ENCODE results near the gene ABI3BP. TPM values are rescaled to one million over a fixed set of nuclear protein-coding genes. Genes with fewer than 3 reads are reported as not detected.
A peak's percentile ranks its signal among the peaks of the same experiment; 100 is the strongest.

ABI3BP gene
- total RNA-seq, 3 donors from 2014 or later, result 13.5 to 70.8 (median 47.0) TPM

- intact Hi-C loops (cut with DNase I, micrococcal nuclease), result no loop called here
- Histone ChIP-seq H3K4me1 (ENCODE audit: low read depth) (no peaks in the 10 kb centered on the region), H3K36me3 (ENCODE audit: low read depth) (no peaks in the 10 kb centered on the region), H3K9me3 (no peaks in the 10 kb centered on the region), H3K4me3 (no peak overlapping the region)
- no peak for ATAC-seq
- DNase-seq, result no peak
- TF ChIP-seq CTCF (IDR thresholded peaks at IDR 0.05), result no peak
Observed at GRCh38 chr3:100765437-100765975, 227.7 kb downstream of the ABI3BP start.

- intact Hi-C loops (cut with DNase I, micrococcal nuclease), result no loop called here
- no peaks in the 10 kb centered on the region for H3K9me3 ChIP-seq
- ATAC-seq, result no peak
- no peak overlapping the region for H3K4me3 ChIP-seq
- DNase-seq, result no peak
- no peaks in the 10 kb centered on the region for H3K4me1 ChIP-seq (ENCODE audit: low read depth)
- no peak for TF ChIP-seq CTCF (IDR thresholded peaks at IDR 0.05)
- H3K36me3 ChIP-seq (ENCODE audit: low read depth), result no peaks in the 10 kb centered on the region
Observed at GRCh38 chr3:100761951-100762350, 231.3 kb downstream of the ABI3BP start.

GRCh38 chr3:100761211-100761942, 231.8 kb downstream of the ABI3BP start:
- H3K4me3 ChIP-seq, result no peak overlapping the region
- intact Hi-C loops (cut with DNase I, micrococcal nuclease), result no loop called here
- no peak for TF ChIP-seq CTCF (IDR thresholded peaks at IDR 0.05)
- no peaks in the 10 kb centered on the region for H3K9me3 ChIP-seq
- peak; percentile 83 for ATAC-seq
- DNase-seq, result peak in 2 of 3 donors; percentile 7 to 31
- no peaks in the 10 kb centered on the region for H3K4me1 ChIP-seq (ENCODE audit: low read depth)
- H3K36me3 ChIP-seq (ENCODE audit: low read depth), result no peaks in the 10 kb centered on the region

- no peak for ATAC-seq
- Histone ChIP-seq H3K9me3 (no peaks in the 10 kb centered on the region), H3K36me3 (ENCODE audit: low read depth) (no peaks in the 10 kb centered on the region), H3K4me3 (no peak overlapping the region), H3K4me1 (ENCODE audit: low read depth) (no peaks in the 10 kb centered on the region)
- no peak for TF ChIP-seq CTCF (IDR thresholded peaks at IDR 0.05)
- intact Hi-C loops (cut with DNase I, micrococcal nuclease), result no loop called here
- no peak for DNase-seq
Observed at GRCh38 chr3:100760377-100760776, 232.8 kb downstream of the ABI3BP start.

- Histone ChIP-seq H3K4me1 (ENCODE audit: low read depth) (no peaks in the 10 kb centered on the region), H3K36me3 (ENCODE audit: low read depth) (no peaks in the 10 kb centered on the region), H3K4me3 (no peak overlapping the region), H3K9me3 (no peaks in the 10 kb centered on the region)
- no peak for DNase-seq
- no peak for ATAC-seq
- TF ChIP-seq CTCF (IDR thresholded peaks at IDR 0.05), result no peak
- intact Hi-C loops (cut with DNase I, micrococcal nuclease), result no loop called here
Observed at GRCh38 chr3:100759950-100760349, 233.3 kb downstream of the ABI3BP start.
